ENCODE measurements around the gene EMCN.
"Not testable (repeated sequence)": the region's sequence is repeated elsewhere in the genome, so short reads cannot be mapped to it uniquely, and the experiment has no call there.

GRCh38 chr4:100530161-100530560 lies 12.3 kb upstream of the EMCN start:
- TF ChIP-seq POLR2A (IDR thresholded peaks at IDR 0.05), result not testable (repeated sequence)
- TF ChIP-seq, protein P1, sequence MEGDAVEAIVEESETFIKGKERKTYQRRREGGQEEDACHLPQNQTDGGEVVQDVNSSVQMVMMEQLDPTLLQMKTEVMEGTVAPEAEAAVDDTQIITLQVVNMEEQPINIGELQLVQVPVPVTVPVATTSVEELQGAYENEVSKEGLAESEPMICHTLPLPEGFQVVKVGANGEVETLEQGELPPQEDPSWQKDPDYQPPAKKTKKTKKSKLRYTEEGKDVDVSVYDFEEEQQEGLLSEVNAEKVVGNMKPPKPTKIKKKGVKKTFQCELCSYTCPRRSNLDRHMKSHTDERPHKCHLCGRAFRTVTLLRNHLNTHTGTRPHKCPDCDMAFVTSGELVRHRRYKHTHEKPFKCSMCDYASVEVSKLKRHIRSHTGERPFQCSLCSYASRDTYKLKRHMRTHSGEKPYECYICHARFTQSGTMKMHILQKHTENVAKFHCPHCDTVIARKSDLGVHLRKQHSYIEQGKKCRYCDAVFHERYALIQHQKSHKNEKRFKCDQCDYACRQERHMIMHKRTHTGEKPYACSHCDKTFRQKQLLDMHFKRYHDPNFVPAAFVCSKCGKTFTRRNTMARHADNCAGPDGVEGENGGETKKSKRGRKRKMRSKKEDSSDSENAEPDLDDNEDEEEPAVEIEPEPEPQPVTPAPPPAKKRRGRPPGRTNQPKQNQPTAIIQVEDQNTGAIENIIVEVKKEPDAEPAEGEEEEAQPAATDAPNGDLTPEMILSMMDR (IDR thresholded peaks at IDR 0.05), result not testable (repeated sequence)

Data from uterus (tissue), 2 donors.